Effector memory CD8-positive, alpha-beta T cell (primary cell): ENCODE data around the gene FHOD3.
"Not testable (repeated sequence)": the region's sequence is repeated elsewhere in the genome, so short reads cannot be mapped to it uniquely, and the experiment has no call there.

ENCODE experiments used
- ATAC-seq: fragments of 150-1000 bp; cut with Tn5 transposase; replicated peaks from 2 replicates; pipeline ENCODE4 v1.10.0; 2021; ENCODE audit warnings: mild to moderate bottlenecking, moderate library complexity
- DNase-seq, 3 experiments: peaks; one replicate each; pipeline ENCODE4 v3.0.0; 2021
- H3K27ac Mint-ChIP-seq, 2 donors: one replicate each; pipeline ENCODE4 v1.8.0; 2022; ENCODE audit warnings: mild to moderate bottlenecking in 2 of 2, mixed read lengths in 2 of 2, moderate library complexity in 2 of 2
- H3K27me3 Mint-ChIP-seq, 2 donors: one replicate each; pipeline ENCODE4 v1.8.0; 2022; ENCODE audit warnings: mixed read lengths in 2 of 2
- H3K36me3 Mint-ChIP-seq: one replicate; pipeline ENCODE4 v1.8.0; 2022; ENCODE audit warnings: mild to moderate bottlenecking, moderate library complexity, mixed read lengths; ENCODE audit not compliant: insufficient read depth
- H3K4me1 Mint-ChIP-seq, 2 donors: one replicate each; pipeline ENCODE4 v1.8.0; 2022; ENCODE audit warnings: low read depth in 2 of 2, mixed read lengths in 2 of 2
- H3K4me3 Mint-ChIP-seq, 2 donors: one replicate each; pipeline ENCODE4 v1.8.0; 2022; ENCODE audit warnings: mild to moderate bottlenecking in 2 of 2, mixed read lengths in 2 of 2, moderate library complexity in 2 of 2
- H3K9me3 Mint-ChIP-seq, 2 donors: one replicate each; pipeline ENCODE4 v1.8.0; 2022; ENCODE audit warnings: mixed read lengths in 2 of 2

The FHOD3 gene

DNA sequence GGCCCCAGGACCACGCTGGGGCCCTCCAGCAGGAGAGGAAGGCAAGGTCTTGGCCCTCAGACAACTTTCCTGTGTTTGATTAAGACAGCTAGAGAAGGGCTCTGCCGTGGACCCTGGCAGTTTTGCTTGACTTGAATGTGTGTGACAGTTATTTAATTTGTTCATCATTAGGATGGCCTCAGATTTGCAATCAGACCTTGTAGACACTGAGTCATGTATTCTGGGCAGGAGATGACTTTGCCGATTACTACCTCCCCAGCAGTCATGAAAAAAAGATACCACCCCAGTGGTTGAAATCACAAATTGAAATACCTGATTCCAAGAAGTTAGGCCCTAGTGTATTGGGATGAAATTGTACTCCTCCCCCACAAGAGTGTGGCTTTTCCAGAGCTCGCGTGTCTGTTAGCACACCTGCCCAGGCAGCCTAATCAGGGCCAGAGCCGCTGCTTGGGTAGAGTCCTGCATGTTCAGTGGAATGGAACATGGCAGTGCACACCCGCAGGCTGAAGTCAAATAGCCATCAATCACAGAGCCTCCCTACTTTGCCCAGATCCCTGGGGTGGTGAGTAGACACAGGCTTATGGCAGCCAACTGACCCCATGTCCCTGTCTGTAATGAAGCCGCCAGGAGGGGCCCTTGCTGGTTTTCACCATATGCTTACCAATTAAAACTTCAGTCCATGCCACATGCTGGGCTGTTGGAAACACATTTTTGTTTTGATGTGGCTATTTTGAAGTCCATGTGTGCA, 408.8 kb downstream of the FHOD3 start:
- DNase-seq: no peak
- no peak for ATAC-seq
- H3K27me3 Mint-ChIP-seq: peaks cover 43 to 56% of the 10 kb centered on the region in 2 donors
- no peak overlapping the region for H3K4me3 Mint-ChIP-seq
- no peaks in the 10 kb centered on the region for H3K36me3 Mint-ChIP-seq
- no peak overlapping the region for H3K27ac Mint-ChIP-seq
- H3K9me3 Mint-ChIP-seq: no peaks in the 10 kb centered on the region
- no peaks in the 10 kb centered on the region for H3K4me1 Mint-ChIP-seq

DNA sequence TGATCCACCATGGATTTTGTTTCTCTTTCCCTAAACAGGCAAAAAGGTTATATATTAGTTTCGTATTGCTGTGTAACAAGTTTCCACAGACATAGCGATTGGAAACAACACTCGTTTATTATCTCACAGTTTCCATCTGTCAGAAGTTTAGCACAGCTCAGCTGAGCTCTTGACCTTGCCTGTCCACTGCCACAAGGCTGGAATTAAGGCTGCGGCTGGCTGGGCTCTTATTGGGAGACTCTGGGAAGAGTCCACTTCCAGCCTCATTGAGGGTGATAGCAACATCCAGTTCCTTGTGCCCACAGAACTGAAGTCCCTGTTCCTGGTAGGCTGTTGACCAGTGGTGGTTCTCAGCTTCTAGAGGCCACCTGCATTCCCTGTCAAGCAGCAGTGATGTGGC, 410.9 kb downstream of the FHOD3 start:
- Mint-ChIP-seq H3K4me1 (no peaks in the 10 kb centered on the region), H3K9me3 (no peaks in the 10 kb centered on the region), H3K27me3 (peaks cover 44 to 56% of the 10 kb centered on the region in 2 donors), H3K4me3 (no peak overlapping the region), H3K27ac (no peak overlapping the region), H3K36me3 (no peaks in the 10 kb centered on the region)
- no peak for DNase-seq
- no peak for ATAC-seq

DNA sequence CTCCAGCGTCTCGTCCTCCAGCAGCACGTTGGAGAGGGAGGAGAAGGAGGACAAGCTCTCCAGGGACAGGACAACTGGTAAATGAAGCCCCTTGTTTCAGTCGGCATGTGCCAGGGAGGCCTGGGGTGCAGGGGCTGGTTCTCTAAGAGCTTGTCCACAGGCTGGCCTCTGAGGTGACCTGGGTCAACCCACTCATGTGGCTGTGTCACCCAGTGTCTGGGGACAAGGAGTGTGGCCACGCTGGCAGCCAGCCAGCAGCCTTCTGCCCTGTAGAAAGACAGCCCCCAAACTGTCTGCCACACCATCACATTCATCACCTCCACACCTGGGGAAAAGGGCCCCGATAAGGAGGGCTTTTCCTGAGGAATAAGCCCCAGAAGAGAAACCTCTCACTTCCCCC, 411.8 kb downstream of the FHOD3 start:
- H3K36me3 Mint-ChIP-seq: no peaks in the 10 kb centered on the region
- no peak overlapping the region for H3K27ac Mint-ChIP-seq
- no peaks in the 10 kb centered on the region for H3K9me3 Mint-ChIP-seq
- ATAC-seq (no peak), DNase-seq (no peak)
- no peaks in the 10 kb centered on the region for H3K4me1 Mint-ChIP-seq
- H3K4me3 Mint-ChIP-seq: no peak overlapping the region
- H3K27me3 Mint-ChIP-seq: peaks cover 39 to 50% of the 10 kb centered on the region in 2 donors

DNA sequence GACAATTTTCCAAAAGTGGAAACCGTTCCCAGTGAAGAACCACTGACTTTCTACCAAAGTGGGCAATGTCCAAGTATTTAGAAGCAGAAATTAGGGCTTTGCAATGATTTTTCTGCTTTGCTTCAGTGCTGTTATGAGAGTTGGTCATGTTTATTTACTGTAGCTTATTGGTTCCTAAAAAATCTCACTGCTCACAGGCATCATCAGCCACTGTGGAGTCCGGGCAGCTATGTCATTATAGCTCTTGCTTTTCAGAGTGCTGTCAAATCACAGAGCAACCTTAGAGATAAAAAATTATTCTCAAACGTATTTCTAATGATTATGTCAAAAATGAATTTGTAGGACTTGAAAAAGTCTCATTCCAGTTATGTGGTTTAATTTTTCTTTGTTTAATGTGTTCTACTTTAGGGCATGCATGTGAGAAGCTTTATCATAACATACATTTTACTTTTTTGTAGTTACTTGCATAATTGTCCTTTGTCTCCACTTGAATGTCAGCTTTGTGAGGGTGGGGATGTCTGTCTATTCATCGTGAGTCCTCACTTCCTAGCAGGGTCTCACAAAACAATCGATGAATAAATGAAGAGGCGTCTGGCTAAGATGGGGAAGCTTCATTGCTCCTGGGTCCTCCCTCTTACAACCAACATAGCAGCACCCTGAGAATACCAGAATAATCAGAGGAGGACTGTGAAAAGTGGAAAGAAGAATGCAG, 413.7 kb downstream of the FHOD3 start:
- Mint-ChIP-seq H3K27me3 (peaks cover 20 to 31% of the 10 kb centered on the region in 2 donors), H3K36me3 (no peaks in the 10 kb centered on the region), H3K9me3 (no peaks in the 10 kb centered on the region), H3K4me3 (no peak overlapping the region), H3K27ac (no peak overlapping the region), H3K4me1 (no peaks in the 10 kb centered on the region)
- DNase-seq (no peak), ATAC-seq (no peak)

DNA sequence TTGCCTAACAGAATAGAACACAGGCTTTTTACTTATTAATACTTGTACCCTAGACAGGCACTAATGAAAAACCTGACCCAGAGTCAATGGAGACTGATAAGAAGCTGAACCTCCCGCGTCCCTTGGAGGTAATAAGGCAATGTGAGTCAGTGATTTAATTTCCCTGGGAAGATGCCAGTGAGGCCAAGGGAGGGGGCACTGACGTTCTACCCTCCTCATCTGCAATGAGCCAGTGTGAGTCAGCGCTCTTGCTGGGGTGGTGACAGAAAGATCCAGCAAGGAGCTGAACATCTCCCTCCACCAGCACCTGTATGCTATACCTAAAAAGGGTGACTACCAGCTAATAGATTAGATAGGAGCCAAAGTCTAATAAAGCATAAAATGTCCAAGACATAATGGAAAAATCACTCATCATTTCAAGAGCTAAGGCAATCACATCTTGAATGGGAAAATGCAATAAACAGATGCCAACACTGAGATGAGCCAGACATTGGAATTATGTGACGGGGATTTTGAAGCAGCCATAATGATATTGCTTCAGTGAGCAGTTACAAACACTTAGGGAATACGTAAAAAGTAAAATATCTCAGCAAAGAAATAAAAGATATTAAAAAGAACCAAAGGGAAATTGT, 414.4 kb downstream of the FHOD3 start:
- H3K27ac Mint-ChIP-seq: no peak overlapping the region
- H3K9me3 Mint-ChIP-seq: no peaks in the 10 kb centered on the region
- DNase-seq: no peak
- H3K4me3 Mint-ChIP-seq: no peak overlapping the region
- no peak for ATAC-seq
- H3K4me1 Mint-ChIP-seq: no peaks in the 10 kb centered on the region
- H3K36me3 Mint-ChIP-seq: no peaks in the 10 kb centered on the region
- H3K27me3 Mint-ChIP-seq: peaks cover 19 to 24% of the 10 kb centered on the region in 2 donors

DNA sequence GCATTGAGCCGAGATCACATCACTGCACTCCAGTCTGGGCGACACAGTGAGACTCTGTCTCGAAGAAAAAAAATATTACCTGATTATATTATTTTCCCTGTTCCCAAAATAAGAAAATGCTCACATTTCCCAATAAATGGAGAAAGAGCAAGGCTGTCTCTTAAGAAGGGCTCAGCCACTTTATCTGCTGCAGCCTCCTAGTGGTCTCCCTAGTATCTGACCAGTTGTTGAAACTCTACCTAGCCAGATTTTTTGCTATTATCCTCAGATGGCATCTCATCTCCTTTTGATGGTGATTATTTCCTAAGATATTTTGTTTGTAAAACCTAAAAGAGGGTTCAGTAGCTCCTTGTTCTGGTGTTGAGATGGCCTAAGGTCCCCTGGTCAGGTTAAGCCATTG, 417.0 kb downstream of the FHOD3 start:
- Mint-ChIP-seq H3K9me3 (no peaks in the 10 kb centered on the region), H3K27ac (no peak overlapping the region), H3K27me3 (peaks cover 0 to 10% of the 10 kb centered on the region in 2 donors), H3K36me3 (no peaks in the 10 kb centered on the region), H3K4me1 (no peaks in the 10 kb centered on the region), H3K4me3 (no peak overlapping the region)
- no peak for ATAC-seq
- no peak for DNase-seq

DNA sequence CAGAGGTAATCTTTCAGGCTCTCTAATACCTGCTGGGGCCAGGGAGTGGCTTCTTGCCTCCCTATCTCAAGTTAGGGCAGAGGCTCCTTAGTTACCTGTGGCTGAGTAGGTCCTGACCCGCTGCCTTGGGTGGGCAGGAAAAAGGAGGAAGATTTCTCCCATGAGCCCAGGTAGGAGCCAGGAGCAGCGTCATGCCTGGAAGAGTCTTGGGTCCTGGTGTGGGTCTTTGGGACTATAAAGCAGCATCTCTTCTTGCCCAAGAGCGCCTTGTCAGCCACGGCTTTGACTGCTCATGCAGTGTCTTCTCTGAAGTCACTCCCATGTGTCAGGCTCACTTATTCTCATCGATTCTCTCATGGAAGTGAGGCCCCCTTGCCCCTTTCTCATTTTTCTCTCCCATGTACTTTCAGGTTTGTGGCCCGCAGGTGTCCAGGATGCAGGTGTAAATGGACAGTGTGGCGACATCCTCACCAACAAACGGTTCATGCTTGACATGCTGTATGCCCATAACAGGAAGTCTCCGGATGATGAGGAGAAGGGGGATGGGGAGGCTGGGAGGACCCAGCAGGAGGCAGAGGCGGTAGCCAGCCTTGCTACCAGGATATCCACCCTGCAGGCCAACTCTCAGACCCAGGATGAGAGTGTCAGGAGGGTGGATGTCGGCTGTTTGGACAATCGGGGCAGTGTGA, 420.1 kb downstream of the FHOD3 start:
- H3K4me1 Mint-ChIP-seq: no peaks in the 10 kb centered on the region
- no peaks in the 10 kb centered on the region for H3K36me3 Mint-ChIP-seq
- H3K4me3 Mint-ChIP-seq: no peak overlapping the region
- DNase-seq (no peak), ATAC-seq (no peak)
- no peaks in the 10 kb centered on the region for H3K9me3 Mint-ChIP-seq
- H3K27ac Mint-ChIP-seq: no peak overlapping the region
- peaks cover 0 to 2% of the 10 kb centered on the region in 2 donors for H3K27me3 Mint-ChIP-seq

DNA sequence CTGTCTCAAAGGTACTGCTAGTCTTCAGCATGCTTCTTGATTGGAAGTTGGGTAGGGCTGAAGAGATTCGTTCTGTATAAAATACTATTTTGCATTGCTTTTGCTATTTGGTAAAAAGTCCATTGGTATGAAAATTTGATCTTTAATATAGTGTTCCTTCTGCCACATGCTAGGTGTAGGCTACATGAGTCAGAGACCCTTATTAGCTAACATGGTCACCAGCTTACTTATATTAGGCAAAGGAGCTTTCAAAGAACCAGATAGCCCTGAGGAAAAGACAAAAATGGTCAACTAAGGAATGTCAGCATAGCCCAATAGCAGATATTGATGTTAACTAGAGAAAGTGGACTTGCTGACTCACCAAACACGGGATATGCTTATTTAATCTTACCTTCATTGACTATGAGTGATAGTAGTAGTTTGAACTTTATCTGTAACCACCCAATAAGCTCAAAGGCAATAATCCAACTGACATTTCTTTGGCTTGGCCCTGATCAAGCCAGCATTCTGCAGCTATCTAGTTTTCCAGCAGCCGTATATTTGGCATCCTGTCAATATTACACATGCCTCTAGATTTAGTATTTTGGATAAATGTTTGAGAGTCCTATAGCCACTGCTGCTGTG, 421.3 kb downstream of the FHOD3 start:
- no peak overlapping the region for H3K4me3 Mint-ChIP-seq
- no peak for DNase-seq
- H3K27me3 Mint-ChIP-seq: peaks cover 0 to 6% of the 10 kb centered on the region in 2 donors
- no peak for ATAC-seq
- no peaks in the 10 kb centered on the region for H3K9me3 Mint-ChIP-seq
- no peak overlapping the region for H3K27ac Mint-ChIP-seq
- no peaks in the 10 kb centered on the region for H3K36me3 Mint-ChIP-seq
- H3K4me1 Mint-ChIP-seq: no peaks in the 10 kb centered on the region

DNA sequence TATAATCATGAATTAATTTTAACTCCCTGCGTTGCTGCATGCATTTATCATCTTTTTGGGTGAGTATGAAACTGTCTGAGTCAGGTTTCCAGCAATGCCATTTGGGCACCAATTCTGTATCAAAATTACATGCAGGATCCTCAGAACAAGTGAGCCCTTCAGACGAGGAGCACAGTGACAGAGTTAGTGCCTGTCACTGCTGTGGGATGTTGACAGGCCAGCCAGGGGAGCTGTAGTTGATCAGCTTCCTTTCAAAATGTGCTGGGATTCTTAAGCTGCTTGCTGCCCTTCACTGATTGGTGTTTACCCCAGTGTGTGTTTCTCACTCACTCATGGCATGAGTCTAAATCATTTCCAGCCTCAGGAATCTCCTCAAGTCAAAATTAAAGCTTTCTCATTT, 422.1 kb downstream of the FHOD3 start:
- no peak for ATAC-seq
- no peaks in the 10 kb centered on the region for H3K4me1 Mint-ChIP-seq
- no peak overlapping the region for H3K4me3 Mint-ChIP-seq
- peaks cover 4 to 12% of the 10 kb centered on the region in 2 donors for H3K27me3 Mint-ChIP-seq
- H3K9me3 Mint-ChIP-seq: no peaks in the 10 kb centered on the region
- no peak for DNase-seq
- H3K36me3 Mint-ChIP-seq: no peaks in the 10 kb centered on the region
- H3K27ac Mint-ChIP-seq: no peak overlapping the region

DNA sequence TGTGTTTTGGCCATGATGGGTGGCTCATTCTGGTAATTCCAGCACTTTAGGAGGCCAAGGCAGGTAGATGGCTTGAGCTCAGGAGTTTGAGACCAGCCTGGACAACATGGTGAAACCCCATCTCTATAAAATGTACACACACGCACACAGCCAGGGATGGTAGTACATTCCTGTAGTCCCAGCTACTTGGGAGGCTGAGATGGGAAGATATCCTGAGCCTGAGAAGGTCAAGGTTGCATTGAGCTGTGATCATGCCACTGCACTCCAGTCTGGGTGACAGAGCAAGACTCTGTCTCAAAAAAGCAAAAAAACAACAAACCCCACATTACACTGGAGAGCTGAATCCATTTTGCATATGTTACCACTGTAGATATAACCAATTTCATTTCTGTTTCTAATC, 423.8 kb downstream of the FHOD3 start:
- not testable (repeated sequence) for H3K36me3 Mint-ChIP-seq, DNase-seq, H3K4me1 Mint-ChIP-seq, H3K27ac Mint-ChIP-seq, H3K9me3 Mint-ChIP-seq, H3K4me3 Mint-ChIP-seq, ATAC-seq
- H3K27me3 Mint-ChIP-seq: peaks cover 9 to 20% of the 10 kb centered on the region in 2 donors

DNA sequence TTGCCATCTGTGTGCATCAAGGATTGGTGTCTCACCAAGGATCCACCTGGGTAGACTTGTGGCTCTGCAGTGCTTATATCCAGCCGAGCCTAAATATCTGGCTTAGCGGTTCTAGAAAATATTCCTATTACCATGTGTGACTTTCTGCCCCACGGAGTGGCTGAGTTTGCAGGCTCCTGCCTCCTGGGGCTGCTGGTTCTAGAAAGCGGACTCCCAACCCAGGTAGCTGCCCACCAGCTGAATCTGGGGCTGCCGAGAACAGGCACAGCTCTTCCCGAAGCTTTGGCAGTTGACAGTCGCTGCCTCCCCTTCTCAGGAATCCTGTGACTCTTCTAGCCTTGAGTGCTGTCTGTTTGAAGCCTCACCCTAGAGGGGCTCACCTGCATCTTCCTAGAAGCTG, 426.7 kb downstream of the FHOD3 start:
- no peak overlapping the region for H3K4me3 Mint-ChIP-seq
- H3K4me1 Mint-ChIP-seq: no peaks in the 10 kb centered on the region
- no peaks in the 10 kb centered on the region for H3K9me3 Mint-ChIP-seq
- DNase-seq (no peak), ATAC-seq (no peak)
- H3K36me3 Mint-ChIP-seq: no peaks in the 10 kb centered on the region
- H3K27ac Mint-ChIP-seq: no peak overlapping the region
- peaks cover 16 to 20% of the 10 kb centered on the region in 2 donors for H3K27me3 Mint-ChIP-seq

DNA sequence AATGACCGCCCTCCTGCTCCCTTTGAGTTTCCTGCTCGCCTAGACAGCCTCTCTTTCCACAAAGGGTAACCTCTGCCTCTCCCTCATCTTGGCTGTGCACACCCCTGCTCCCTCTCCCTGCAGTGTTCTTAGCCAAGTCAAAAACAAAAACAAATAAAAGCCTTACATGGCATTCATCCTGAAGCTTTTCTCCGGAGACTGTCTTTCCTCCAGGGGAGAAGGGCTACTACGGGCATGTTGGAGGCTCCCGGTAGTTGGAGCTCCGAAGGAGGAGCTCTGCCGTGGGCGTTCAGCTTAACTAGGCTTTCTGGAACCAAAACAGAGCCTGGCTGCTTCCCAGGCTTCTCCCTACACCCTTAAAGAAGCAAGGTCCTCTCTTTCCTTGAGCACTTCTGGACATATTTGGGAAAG, 427.1 kb downstream of the FHOD3 start:
- no peak for ATAC-seq
- no peaks in the 10 kb centered on the region for H3K4me1 Mint-ChIP-seq
- DNase-seq: no peak
- H3K27ac Mint-ChIP-seq: no peak overlapping the region
- no peaks in the 10 kb centered on the region for H3K36me3 Mint-ChIP-seq
- H3K4me3 Mint-ChIP-seq: no peak overlapping the region
- H3K27me3 Mint-ChIP-seq: peaks cover 16 to 20% of the 10 kb centered on the region in 2 donors
- H3K9me3 Mint-ChIP-seq: no peaks in the 10 kb centered on the region

DNA sequence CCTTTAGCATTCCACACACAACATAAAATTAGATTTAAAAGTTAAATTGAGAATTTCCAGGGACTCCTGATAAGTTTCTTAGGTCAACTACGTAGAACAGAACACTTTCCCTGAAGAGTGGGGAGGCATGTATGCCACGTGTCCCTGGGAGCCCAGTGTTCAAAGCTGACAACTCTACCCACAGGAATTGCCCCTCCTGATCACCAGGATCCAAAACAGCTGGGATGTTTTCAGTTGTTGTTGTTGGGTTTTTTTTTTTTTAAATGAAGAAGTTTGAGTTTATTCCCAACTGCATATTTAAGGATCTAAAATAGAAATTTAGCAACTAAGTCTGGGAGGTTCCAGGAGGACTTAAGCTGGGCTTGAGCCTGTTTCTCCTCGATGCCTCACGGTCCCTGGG, 430.8 kb downstream of the FHOD3 start:
- Mint-ChIP-seq H3K9me3 (no peaks in the 10 kb centered on the region), H3K27me3 (peaks cover 26 to 43% of the 10 kb centered on the region in 2 donors), H3K4me3 (no peak overlapping the region), H3K4me1 (peaks cover 0 to 1% of the 10 kb centered on the region in 2 donors), H3K36me3 (no peaks in the 10 kb centered on the region), H3K27ac (no peak overlapping the region)
- ATAC-seq (no peak), DNase-seq (no peak)
